Peyer's patch (tissue), 4 donors: Measurements from ENCODE around the gene ZNF776.

Experiments
- POLR2A ChIP-seq, 2 donors: fragments of 450-650 bp; IDR thresholded peaks; one replicate each; pipeline ENCODE4 v1.5.1; 2017; ENCODE audit warnings: antibody characterized with exemption in 2 of 2, mild to moderate bottlenecking in 2 of 2, moderate library complexity in 2 of 2
- TF ChIP-seq, protein P1 (sequence below), 6 experiments: fragments of 450-650 bp in 4 of 6; fragments of 200-600 bp in 2 of 6; sonication (generic) in 1 of 6; IDR thresholded peaks; one replicate each; pipeline ENCODE4 v1.5.1; 2017 to 2019; ENCODE audit warnings: antibody characterized with exemption in 6 of 6, mild to moderate bottlenecking in 3 of 6, moderate library complexity in 1 of 6

- TF ChIP-seq, protein P1, sequence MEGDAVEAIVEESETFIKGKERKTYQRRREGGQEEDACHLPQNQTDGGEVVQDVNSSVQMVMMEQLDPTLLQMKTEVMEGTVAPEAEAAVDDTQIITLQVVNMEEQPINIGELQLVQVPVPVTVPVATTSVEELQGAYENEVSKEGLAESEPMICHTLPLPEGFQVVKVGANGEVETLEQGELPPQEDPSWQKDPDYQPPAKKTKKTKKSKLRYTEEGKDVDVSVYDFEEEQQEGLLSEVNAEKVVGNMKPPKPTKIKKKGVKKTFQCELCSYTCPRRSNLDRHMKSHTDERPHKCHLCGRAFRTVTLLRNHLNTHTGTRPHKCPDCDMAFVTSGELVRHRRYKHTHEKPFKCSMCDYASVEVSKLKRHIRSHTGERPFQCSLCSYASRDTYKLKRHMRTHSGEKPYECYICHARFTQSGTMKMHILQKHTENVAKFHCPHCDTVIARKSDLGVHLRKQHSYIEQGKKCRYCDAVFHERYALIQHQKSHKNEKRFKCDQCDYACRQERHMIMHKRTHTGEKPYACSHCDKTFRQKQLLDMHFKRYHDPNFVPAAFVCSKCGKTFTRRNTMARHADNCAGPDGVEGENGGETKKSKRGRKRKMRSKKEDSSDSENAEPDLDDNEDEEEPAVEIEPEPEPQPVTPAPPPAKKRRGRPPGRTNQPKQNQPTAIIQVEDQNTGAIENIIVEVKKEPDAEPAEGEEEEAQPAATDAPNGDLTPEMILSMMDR (IDR thresholded peaks at IDR 0.05): no peak
- TF ChIP-seq POLR2A (IDR thresholded peaks at IDR 0.05): no peak
Measured at GRCh38 chr19:57803265-57803593, 56.6 kb downstream of the ZNF776 start.
